Activated T-cell treated with anti-CD3 and anti-CD28 coated beads, Interleukin-2, amount 50 U/mL, for 72 hours (primary cell): Measurements from ENCODE around the gene ARHGEF12. TPM values are rescaled to one million over a fixed set of nuclear protein-coding genes. Genes with fewer than 3 reads are reported as not detected.

Experiments
- ATAC-seq, 2 donors: fragments of 150-1000 bp; cut with Tn5 transposase; replicated peaks in 1 of 2; 2 replicates each; pipeline ENCODE4 v1.10.0; 2021; ENCODE audit warnings: moderate library complexity in 2 of 2, mild to moderate bottlenecking in 1 of 2
- DNase-seq, 2 donors: peaks; one replicate each; pipeline ENCODE4 v3.0.0; 2021 to 2022; ENCODE audit warnings: mixed read lengths in 1 of 2
- H3K27ac Mint-ChIP-seq: one replicate; pipeline ENCODE4 v1.8.0; 2022; ENCODE audit warnings: mild to moderate bottlenecking, moderate library complexity, mixed read lengths
- H3K27me3 Mint-ChIP-seq: one replicate; pipeline ENCODE4 v1.8.0; 2022; ENCODE audit warnings: low read depth, mixed read lengths
- H3K36me3 Mint-ChIP-seq, 2 donors: one replicate each; pipeline ENCODE4 v1.8.0; 2022; ENCODE audit warnings: mixed read lengths in 2 of 2, mild to moderate bottlenecking in 1 of 2; ENCODE audit not compliant: insufficient read depth in 2 of 2
- H3K4me1 Mint-ChIP-seq: one replicate; pipeline ENCODE4 v1.8.0; 2022; ENCODE audit warnings: low read depth, mixed read lengths
- H3K4me3 Mint-ChIP-seq, 2 donors: one replicate each; pipeline ENCODE4 v1.8.0; 2022; ENCODE audit warnings: mild to moderate bottlenecking in 2 of 2, mixed read lengths in 2 of 2, moderate library complexity in 2 of 2
- H3K9me3 Mint-ChIP-seq, 2 donors: one replicate each; pipeline ENCODE4 v1.8.0; 2022; ENCODE audit warnings: mixed read lengths in 2 of 2
- total RNA-seq, 2 donors: library from RNA; stranded (reverse); gene quantifications; one replicate each; pipeline ENCODE4 v1.2.3, GENCODE V29; 2022

ARHGEF12 gene
- total RNA-seq, 2 donors from 2014 or later = 16.1 to 20.5 TPM

DNA sequence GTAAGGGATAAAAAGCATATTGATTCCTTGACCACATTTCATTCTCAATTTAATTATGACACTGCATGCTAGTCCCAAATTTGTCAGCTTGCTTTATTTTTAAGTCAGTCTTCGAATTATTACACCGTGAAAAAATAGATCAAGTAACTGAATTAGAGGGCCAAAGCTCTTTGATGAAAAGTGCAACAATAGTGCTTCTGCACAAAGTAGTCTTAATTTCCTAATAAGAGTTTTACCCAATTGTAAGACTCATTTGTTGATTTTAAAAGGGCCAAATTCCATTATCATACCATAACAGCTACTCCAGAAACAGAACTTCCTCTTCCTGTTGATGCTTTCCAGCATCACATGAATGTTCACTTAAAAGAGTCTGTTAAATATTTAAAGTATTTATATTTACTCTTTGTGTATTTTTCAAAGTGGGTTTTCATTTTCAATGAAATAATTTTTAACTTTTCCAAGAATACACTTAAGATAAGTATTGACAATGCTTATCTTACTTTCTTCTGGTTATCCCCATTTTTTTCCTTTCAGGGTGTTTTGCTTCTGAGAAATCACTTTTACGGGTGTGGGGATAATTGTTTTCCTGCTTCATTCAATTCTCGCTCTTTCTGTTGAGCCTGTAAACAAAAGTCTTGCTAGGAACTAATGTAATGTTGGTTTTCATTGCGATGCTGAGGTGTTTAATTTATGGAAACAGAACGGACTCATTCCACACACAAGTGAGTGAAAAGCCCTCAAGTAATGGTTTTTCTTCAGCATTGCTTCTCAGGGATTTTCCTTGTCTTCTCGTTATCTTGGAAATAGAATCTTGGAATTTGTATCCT is 2.1 kb downstream of the ARHGEF12 start:
- DNase-seq (no peak), ATAC-seq (no peak)
- H3K27me3 Mint-ChIP-seq = peaks cover 54% of the 10 kb centered on the region
- H3K36me3 Mint-ChIP-seq = peaks cover 2 to 3% of the 10 kb centered on the region in 2 donors
- peak overlapping the region; percentile 86 to 96 for H3K4me3 Mint-ChIP-seq
- peak overlapping the region; percentile 11 for H3K27ac Mint-ChIP-seq
- H3K4me1 Mint-ChIP-seq = peaks cover 37% of the 10 kb centered on the region
- peaks cover 0 to 2% of the 10 kb centered on the region in 2 donors for H3K9me3 Mint-ChIP-seq

- Mint-ChIP-seq H3K36me3 (peaks cover 3 to 5% of the 10 kb centered on the region in 2 donors), H3K27me3 (peaks cover 54% of the 10 kb centered on the region)
- no peak for ATAC-seq
Observed at GRCh38 chr11:120339394-120339890, 3.2 kb downstream of the ARHGEF12 start.

GRCh38 chr11:120340529-120340928 is 4.3 kb downstream of the ARHGEF12 start:
- peaks cover 55% of the 10 kb centered on the region for H3K27me3 Mint-ChIP-seq
- ATAC-seq (no peak), DNase-seq (no peak)
- peaks cover 0 to 2% of the 10 kb centered on the region in 2 donors for H3K9me3 Mint-ChIP-seq
- no peak overlapping the region for H3K27ac Mint-ChIP-seq
- peaks cover 48% of the 10 kb centered on the region for H3K4me1 Mint-ChIP-seq
- H3K36me3 Mint-ChIP-seq = peaks cover 3 to 5% of the 10 kb centered on the region in 2 donors
- no peak overlapping the region for H3K4me3 Mint-ChIP-seq

More at GRCh38 chr11:120339394-120339890, 3.2 kb downstream of the ARHGEF12 start:
- Mint-ChIP-seq H3K9me3 (peaks cover 0 to 2% of the 10 kb centered on the region in 2 donors), H3K4me1 (peaks cover 46% of the 10 kb centered on the region), H3K27ac (no peak overlapping the region), H3K4me3 (peak overlapping the region in 1 of 2 donors; percentile 18)
- DNase-seq = no peak

DNA sequence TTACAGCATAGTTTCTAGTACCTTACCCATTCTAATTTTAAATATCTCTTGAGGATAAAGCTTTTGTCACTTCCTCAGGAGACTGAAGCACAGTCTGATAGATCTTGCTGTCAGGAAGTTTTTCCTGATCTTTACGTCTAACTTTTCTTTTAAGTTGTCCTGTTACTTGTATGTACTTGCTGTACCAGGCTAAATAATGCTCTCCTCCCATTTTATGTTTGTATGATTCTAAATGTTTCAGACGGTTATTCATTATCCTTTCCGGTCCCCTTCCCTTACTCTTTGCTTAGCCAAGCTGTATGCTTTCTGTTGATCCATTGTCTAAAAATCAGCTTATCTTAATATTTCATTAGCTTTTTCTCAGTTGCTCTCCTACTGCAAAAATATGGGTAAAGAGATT is 6.0 kb downstream of the ARHGEF12 start:
- no peak for ATAC-seq
- peaks cover 49% of the 10 kb centered on the region for H3K4me1 Mint-ChIP-seq
- no peak overlapping the region for H3K27ac Mint-ChIP-seq
- peaks cover 3% of the 10 kb centered on the region in 2 donors for H3K36me3 Mint-ChIP-seq
- DNase-seq = no peak
- H3K4me3 Mint-ChIP-seq = no peak overlapping the region
- H3K9me3 Mint-ChIP-seq = peaks cover 0 to 2% of the 10 kb centered on the region in 2 donors
- peaks cover 65% of the 10 kb centered on the region for H3K27me3 Mint-ChIP-seq

GRCh38 chr11:120342678-120343077 is 6.5 kb downstream of the ARHGEF12 start:
- peaks cover 3% of the 10 kb centered on the region in 2 donors for H3K36me3 Mint-ChIP-seq
- no peak overlapping the region for H3K4me3 Mint-ChIP-seq
- peaks cover 44% of the 10 kb centered on the region for H3K4me1 Mint-ChIP-seq
- ATAC-seq (no peak), DNase-seq (no peak)
- H3K9me3 Mint-ChIP-seq = peaks cover 0 to 2% of the 10 kb centered on the region in 2 donors
- H3K27ac Mint-ChIP-seq = no peak overlapping the region
- H3K27me3 Mint-ChIP-seq = peaks cover 65% of the 10 kb centered on the region

GRCh38 chr11:120343429-120343828 is 7.2 kb downstream of the ARHGEF12 start:
- H3K27me3 Mint-ChIP-seq = peaks cover 62% of the 10 kb centered on the region
- H3K4me1 Mint-ChIP-seq = peaks cover 39% of the 10 kb centered on the region
- peaks cover 3% of the 10 kb centered on the region in 2 donors for H3K36me3 Mint-ChIP-seq
- H3K4me3 Mint-ChIP-seq = no peak overlapping the region
- DNase-seq = no peak
- H3K9me3 Mint-ChIP-seq = peaks cover 0 to 2% of the 10 kb centered on the region in 2 donors
- peak in 1 of 2 donors; percentile 37 for ATAC-seq
- H3K27ac Mint-ChIP-seq = no peak overlapping the region

GRCh38 chr11:120344302-120345004 is 8.2 kb downstream of the ARHGEF12 start:
- Mint-ChIP-seq H3K27me3 (peaks cover 62% of the 10 kb centered on the region), H3K9me3 (peaks cover 0 to 2% of the 10 kb centered on the region in 2 donors), H3K4me1 (peaks cover 36% of the 10 kb centered on the region), H3K4me3 (peak overlapping the region; percentile 60 to 69), H3K36me3 (peaks cover 3% of the 10 kb centered on the region in 2 donors), H3K27ac (peak overlapping the region; percentile 56)
- ATAC-seq (peak; percentile 84), DNase-seq (peak; percentile 50 to 59)

DNA sequence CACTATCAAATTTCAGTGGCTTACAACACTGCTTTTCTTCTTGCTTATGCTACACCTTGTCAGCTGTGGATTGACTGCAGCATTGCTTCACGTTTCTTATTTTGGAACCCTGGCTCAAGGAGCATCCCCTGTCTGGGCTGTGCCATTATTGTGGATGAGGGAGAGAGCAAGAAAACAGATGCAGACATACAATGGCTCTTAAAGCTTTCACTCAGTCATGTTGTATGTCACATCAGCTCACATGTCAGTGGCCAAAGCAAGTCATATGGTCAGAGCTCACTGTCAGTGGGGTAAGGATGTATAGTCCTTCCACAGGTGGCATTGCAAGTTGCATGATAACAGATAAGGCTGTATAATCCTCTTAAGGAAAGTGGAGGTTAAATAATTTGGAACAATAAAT is 10.0 kb downstream of the ARHGEF12 start:
- Mint-ChIP-seq H3K27me3 (peaks cover 55% of the 10 kb centered on the region), H3K4me3 (no peak overlapping the region), H3K9me3 (peaks cover 0 to 2% of the 10 kb centered on the region in 2 donors), H3K4me1 (peaks cover 23% of the 10 kb centered on the region), H3K27ac (no peak overlapping the region), H3K36me3 (peaks cover 3% of the 10 kb centered on the region in 2 donors)
- DNase-seq = no peak
- ATAC-seq = no peak

DNA sequence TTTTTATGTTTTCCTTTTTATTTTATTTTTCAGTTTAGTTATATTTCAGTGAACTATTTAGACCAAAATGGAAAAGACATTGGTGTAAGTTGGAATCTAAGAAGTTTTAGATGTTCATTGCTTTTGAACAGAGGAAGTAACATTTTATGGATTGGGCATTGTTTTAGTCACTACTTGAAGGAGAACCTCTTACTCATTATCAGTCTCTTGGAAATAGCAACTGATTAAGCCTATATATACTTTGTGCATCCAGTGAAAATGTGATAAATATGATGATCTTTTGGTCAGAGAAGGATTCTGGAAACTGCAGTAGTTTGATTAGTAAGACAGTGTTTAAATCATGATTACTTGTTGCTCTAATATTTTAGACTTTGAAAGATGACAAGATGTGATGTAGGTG is 14.4 kb downstream of the ARHGEF12 start:
- H3K36me3 Mint-ChIP-seq = no peaks in the 10 kb centered on the region
- peaks cover 59% of the 10 kb centered on the region for H3K27me3 Mint-ChIP-seq
- no peak overlapping the region for H3K4me3 Mint-ChIP-seq
- no peak for ATAC-seq
- no peak overlapping the region for H3K27ac Mint-ChIP-seq
- DNase-seq = no peak
- no peaks in the 10 kb centered on the region for H3K9me3 Mint-ChIP-seq
- H3K4me1 Mint-ChIP-seq = peaks cover 6% of the 10 kb centered on the region

GRCh38 chr11:120352405-120352804 is 16.2 kb downstream of the ARHGEF12 start:
- peaks cover 56% of the 10 kb centered on the region for H3K27me3 Mint-ChIP-seq
- H3K4me3 Mint-ChIP-seq = no peak overlapping the region
- no peaks in the 10 kb centered on the region for H3K9me3 Mint-ChIP-seq
- DNase-seq (no peak), ATAC-seq (no peak)
- H3K4me1 Mint-ChIP-seq = no peaks in the 10 kb centered on the region
- H3K36me3 Mint-ChIP-seq = no peaks in the 10 kb centered on the region
- no peak overlapping the region for H3K27ac Mint-ChIP-seq

DNA sequence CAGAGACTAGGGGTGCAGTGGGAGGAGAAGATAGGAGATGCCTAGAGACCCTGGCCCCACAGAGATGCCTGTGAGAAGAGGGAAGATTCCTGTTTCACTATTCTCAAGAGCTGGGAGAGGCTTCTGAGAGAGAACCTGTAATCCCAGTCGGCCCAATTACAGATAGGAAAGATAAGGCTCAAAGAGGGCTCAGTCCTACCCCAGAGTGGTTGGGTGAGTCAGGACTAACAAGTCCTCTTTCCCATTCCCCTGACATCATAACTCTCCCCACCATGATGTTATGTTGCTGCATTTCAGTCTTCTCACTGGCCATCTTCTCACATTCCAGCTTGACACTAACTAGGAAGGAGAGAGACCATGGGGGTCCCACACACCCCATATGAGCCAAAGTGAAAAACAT is 17.9 kb downstream of the ARHGEF12 start:
- peaks cover 56% of the 10 kb centered on the region for H3K27me3 Mint-ChIP-seq

DNA sequence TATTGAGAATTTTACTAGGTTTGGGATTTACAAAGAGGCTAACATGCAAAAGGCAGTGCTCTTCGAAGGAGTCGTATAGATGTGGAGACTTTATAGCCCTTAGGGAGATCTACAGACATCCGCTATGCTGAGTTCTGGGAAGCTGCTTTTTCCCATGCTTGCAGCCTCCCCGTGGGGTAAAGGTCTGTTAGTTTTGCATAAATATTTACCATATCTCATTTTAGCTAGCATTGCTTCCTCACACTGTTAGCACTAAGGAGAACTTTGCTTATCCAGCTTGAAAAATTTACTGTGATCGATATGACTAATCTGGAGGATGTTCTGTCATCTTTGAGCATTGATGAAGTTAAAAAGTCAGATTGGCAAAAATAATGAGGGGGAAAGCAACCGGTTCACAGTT is 18.6 kb downstream of the ARHGEF12 start:
- DNase-seq (no peak), ATAC-seq (no peak)
- no peaks in the 10 kb centered on the region for H3K36me3 Mint-ChIP-seq
- H3K4me3 Mint-ChIP-seq = no peak overlapping the region
- no peak overlapping the region for H3K27ac Mint-ChIP-seq
- H3K27me3 Mint-ChIP-seq = peaks cover 49% of the 10 kb centered on the region
- no peaks in the 10 kb centered on the region for H3K9me3 Mint-ChIP-seq
- no peaks in the 10 kb centered on the region for H3K4me1 Mint-ChIP-seq

More for the DNA sequence above, 17.9 kb downstream of the ARHGEF12 start:
- no peak for ATAC-seq
- no peak overlapping the region for H3K27ac Mint-ChIP-seq
- H3K4me3 Mint-ChIP-seq = no peak overlapping the region
- DNase-seq = no peak
- no peaks in the 10 kb centered on the region for H3K4me1 Mint-ChIP-seq
- no peaks in the 10 kb centered on the region for H3K36me3 Mint-ChIP-seq
- H3K9me3 Mint-ChIP-seq = no peaks in the 10 kb centered on the region

DNA sequence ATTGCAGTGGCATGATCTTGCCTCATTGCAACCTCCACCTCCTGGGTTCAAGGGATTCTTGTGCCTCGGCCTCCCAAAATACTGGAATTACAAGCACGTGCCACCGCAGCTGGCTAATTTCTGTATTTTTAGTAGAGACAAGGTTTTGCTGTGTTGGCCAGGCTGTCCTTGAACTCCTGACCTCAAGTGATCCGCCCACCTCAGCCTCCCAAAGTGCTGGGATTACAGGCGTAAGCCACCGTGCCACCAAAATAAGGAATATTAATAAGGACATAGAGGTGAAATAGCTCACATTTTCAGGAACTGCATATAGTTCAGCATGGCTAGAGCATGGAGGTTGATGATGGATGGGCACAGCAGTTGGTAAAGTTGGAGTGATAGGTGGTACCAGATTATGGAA is 21.4 kb downstream of the ARHGEF12 start:
- Mint-ChIP-seq H3K9me3 (no peaks in the 10 kb centered on the region), H3K36me3 (no peaks in the 10 kb centered on the region), H3K27me3 (peaks cover 46% of the 10 kb centered on the region), H3K27ac (no peak overlapping the region), H3K4me1 (no peaks in the 10 kb centered on the region), H3K4me3 (no peak overlapping the region)
- DNase-seq (no peak), ATAC-seq (no peak)
